Mesenteric fat pad (tissue), 1 donor: ENCODE measurements around the gene DOK4. TPM values are rescaled to one million over a fixed set of nuclear protein-coding genes. Genes with fewer than 3 reads are reported as not detected.

Source experiments
- total RNA-seq: library from RNA; stranded (reverse); fragmentation: NEBNext Ultra II Directional; extraction: Animal tissue kit (Norgen Biotek cat#: 25700); gene quantifications from one replicate; pipeline ENCODE4 v1.2.1, GENCODE V29; 2021
- donor health status: DM: yes; HTN: yes; CAD: no.

Gene DOK4
- total RNA-seq, 1 donor from 2014 or later, result 7.3 TPM

Other genes with a start within 250 kb of the DOK4 start
- 52.0 TPM for gene ARL2BP, start 241.2 kb downstream of the DOK4 start, total RNA-seq
- gene PLLP, start 201.8 kb downstream of the DOK4 start, total RNA-seq, result 1.8 TPM
- not detected for gene CCL22, start 127.7 kb downstream of the DOK4 start, total RNA-seq
- 14.6 TPM for gene CX3CL1, start 114.0 kb downstream of the DOK4 start, total RNA-seq
- gene CCL17, start 81.7 kb downstream of the DOK4 start, total RNA-seq, result not detected
- gene CIAPIN1, start 39.1 kb downstream of the DOK4 start, total RNA-seq, result 53.6 TPM
- 39.2 TPM for gene COQ9, start 39.0 kb downstream of the DOK4 start, total RNA-seq
- 42.9 TPM for gene POLR2C, start 23.8 kb downstream of the DOK4 start, total RNA-seq
- gene CCDC102A, start 50.1 kb upstream of the DOK4 start, total RNA-seq, result 5.0 TPM
- 0.10 TPM for gene ADGRG5, start 56.1 kb upstream of the DOK4 start, total RNA-seq
- gene ADGRG1, start 142.1 kb upstream of the DOK4 start, total RNA-seq, result 96.3 TPM
- 13.3 TPM for gene ADGRG3, start 181.8 kb upstream of the DOK4 start, total RNA-seq
- not detected for gene DRC7, start 208.3 kb upstream of the DOK4 start, total RNA-seq
- gene KATNB1, start 249.3 kb upstream of the DOK4 start, total RNA-seq, result 14.4 TPM